Trophoblast cell (in vitro differentiated cells and primary cell): Measurements from ENCODE around the gene ARHGAP26.
"Not testable (repeated sequence)": the region's sequence is repeated elsewhere in the genome, so short reads cannot be mapped to it uniquely, and the experiment has no call there.

ENCODE experiments used
- DNase-seq, 2 donors: peaks; one replicate each; pipeline ENCODE4 v3.0.0-alpha.2; 2016
- H2AFZ ChIP-seq: 2 replicates; pipeline ENCODE4 v1.6.1; 2013; ENCODE audit warnings: low read length, moderate library complexity, mild to moderate bottlenecking; ENCODE audit not compliant: insufficient read depth, poor library complexity
- H2AK5ac ChIP-seq: 2 replicates; pipeline ENCODE4 v1.6.1; 2013; ENCODE audit warnings: mild to moderate bottlenecking, low read length
- H2BK120ac ChIP-seq: 2 replicates; pipeline ENCODE4 v1.6.1; 2013; ENCODE audit warnings: low read length, mild to moderate bottlenecking, moderate library complexity; ENCODE audit not compliant: insufficient read depth, poor library complexity
- H2BK12ac ChIP-seq: 2 replicates; pipeline ENCODE4 v1.6.1; 2013; ENCODE audit warnings: mild to moderate bottlenecking, low read length, moderate library complexity
- H2BK5ac ChIP-seq: 2 replicates; pipeline ENCODE4 v1.6.1; 2013; ENCODE audit warnings: low read length, low read depth, moderate library complexity, mild to moderate bottlenecking; ENCODE audit not compliant: poor library complexity
- H3K14ac ChIP-seq: 2 replicates; pipeline ENCODE4 v1.6.1; 2013; ENCODE audit warnings: mild to moderate bottlenecking, low read length
- H3K18ac ChIP-seq: 2 replicates; pipeline ENCODE4 v1.6.1; 2013; ENCODE audit warnings: mild to moderate bottlenecking, low read length
- H3K23ac ChIP-seq: 2 replicates; pipeline ENCODE4 v1.6.1; 2013; ENCODE audit warnings: low read length
- H3K27ac ChIP-seq: 2 replicates; pipeline ENCODE4 v1.5.1; 2013; ENCODE audit warnings: low read depth, mild to moderate bottlenecking, inconsistent platforms, low read length, moderate library complexity
- H3K27me3 ChIP-seq: 2 replicates; pipeline ENCODE4 v1.6.1; 2013; ENCODE audit warnings: inconsistent platforms, mild to moderate bottlenecking, low read length, moderate library complexity; ENCODE audit not compliant: insufficient read depth
- H3K36me3 ChIP-seq, 2 experiments: 1 replicate in 1 of 2; 2 replicates in 1 of 2; pipeline ENCODE4 v1.6.1; 2013; ENCODE audit warnings: low read length in 2 of 2, mild to moderate bottlenecking in 2 of 2, moderate library complexity in 1 of 2; ENCODE audit not compliant: insufficient read depth in 2 of 2, control insufficient read depth in 1 of 2
- H3K4ac ChIP-seq: 2 replicates; pipeline ENCODE4 v1.6.1; 2013; ENCODE audit warnings: low read depth, mild to moderate bottlenecking, low read length, moderate library complexity
- H3K4me1 ChIP-seq, 2 experiments: 1 replicate in 1 of 2; 2 replicates in 1 of 2; pipeline ENCODE4 v1.6.1; 2013; ENCODE audit warnings: low read length in 2 of 2, mild to moderate bottlenecking in 2 of 2, moderate library complexity in 1 of 2; ENCODE audit not compliant: insufficient read depth in 2 of 2, control insufficient read depth in 1 of 2
- H3K4me2 ChIP-seq: 2 replicates; pipeline ENCODE4 v1.6.1; 2013; ENCODE audit warnings: inconsistent platforms, mild to moderate bottlenecking, low read length, moderate library complexity
- H3K4me3 ChIP-seq: 2 replicates; pipeline ENCODE4 v1.5.1; 2013; ENCODE audit warnings: mild to moderate bottlenecking, low read depth, low read length, inconsistent platforms
- H3K79me1 ChIP-seq: one replicate; pipeline ENCODE4 v1.6.1; 2013; ENCODE audit warnings: low read length
- H3K79me2 ChIP-seq: 2 replicates; pipeline ENCODE4 v1.6.1; 2013; ENCODE audit warnings: low read length, mild to moderate bottlenecking; ENCODE audit not compliant: control insufficient read depth, insufficient read depth, poor library complexity
- H3K9ac ChIP-seq: 2 replicates; pipeline ENCODE4 v1.6.1; 2013; ENCODE audit warnings: mild to moderate bottlenecking, low read length
- H3K9me3 ChIP-seq: 2 replicates; pipeline ENCODE4 v1.6.1; 2013; ENCODE audit warnings: low read depth, mild to moderate bottlenecking, control low read depth, inconsistent platforms, low read length; ENCODE audit not compliant: insufficient read depth
- H4K12ac ChIP-seq: 2 replicates; pipeline ENCODE4 v1.6.1; 2013; ENCODE audit warnings: low read depth, mild to moderate bottlenecking, low read length, moderate library complexity
- H4K8ac ChIP-seq: 2 replicates; pipeline ENCODE4 v1.6.1; 2013; ENCODE audit warnings: low read depth, mild to moderate bottlenecking, low read length, moderate library complexity
- H4K91ac ChIP-seq: one replicate; pipeline ENCODE4 v1.6.1; 2013; ENCODE audit warnings: low read depth, mild to moderate bottlenecking, low read length, moderate library complexity
- WGBS: extraction: QIAGEN DNeasy Blood & Tissue Kit; methylation state at CpG from one replicate; pipeline ENCODE4 v1.1.7; 2013; ENCODE audit warnings: missing lambda C conversion rate; ENCODE audit not compliant: insufficient read length, insufficient coverage; ENCODE audit errors: extremely low coverage; 5-methylcytosine and 5-hydroxymethylcytosine counted together

Gene ARHGAP26

GRCh38 chr5:142989270-142989669 lies 219.1 kb downstream of the ARHGAP26 start:
- not testable (repeated sequence) for H2BK5ac ChIP-seq, H3K36me3 ChIP-seq, H3K23ac ChIP-seq, H3K4me3 ChIP-seq, H3K27ac ChIP-seq, H4K12ac ChIP-seq, H3K4ac ChIP-seq, H3K9ac ChIP-seq, H4K8ac ChIP-seq, H3K18ac ChIP-seq, H3K79me2 ChIP-seq, H3K4me1 ChIP-seq, H2BK120ac ChIP-seq, H2AK5ac ChIP-seq, H4K91ac ChIP-seq, H3K14ac ChIP-seq, H3K27me3 ChIP-seq, H2BK12ac ChIP-seq, DNase-seq, H3K9me3 ChIP-seq, H2AFZ ChIP-seq, H3K79me1 ChIP-seq, H3K4me2 ChIP-seq
- no CpG with 5 or more reads among the region's 1 CpG for WGBS

GRCh38 chr5:142990073-142990472 lies 219.9 kb downstream of the ARHGAP26 start:
- not testable (repeated sequence) for H3K79me1 ChIP-seq, H2BK5ac ChIP-seq, H3K18ac ChIP-seq, H3K27me3 ChIP-seq, H4K8ac ChIP-seq, H2AK5ac ChIP-seq, H3K9ac ChIP-seq, H3K4me3 ChIP-seq, H4K91ac ChIP-seq, H3K14ac ChIP-seq, H3K4me1 ChIP-seq, H2BK120ac ChIP-seq, H4K12ac ChIP-seq, H2AFZ ChIP-seq, H3K36me3 ChIP-seq, H3K9me3 ChIP-seq, DNase-seq, H3K23ac ChIP-seq, H3K4me2 ChIP-seq, H3K79me2 ChIP-seq, H2BK12ac ChIP-seq, H3K4ac ChIP-seq, H3K27ac ChIP-seq
- no CpG with 5 or more reads among the region's 8 CpGs for WGBS

- H4K8ac ChIP-seq, result no peak overlapping the region
- H3K4me1 ChIP-seq, result no peaks in the 10 kb centered on the region
- no peak overlapping the region for H2BK5ac ChIP-seq
- H3K4me3 ChIP-seq, result no peak overlapping the region
- no peak for DNase-seq
- H3K14ac ChIP-seq, result no peak overlapping the region
- H2BK120ac ChIP-seq, result no peak overlapping the region
- no peak overlapping the region for H3K9ac ChIP-seq
- no peak overlapping the region for H4K91ac ChIP-seq
- H2BK12ac ChIP-seq, result no peak overlapping the region
- no peak overlapping the region for H3K27ac ChIP-seq
- no peak overlapping the region for H3K4ac ChIP-seq
- H4K12ac ChIP-seq, result no peak overlapping the region
- WGBS, result no CpG with 5 or more reads among the region's 2 CpGs
- H3K4me2 ChIP-seq, result no peak overlapping the region
- no peaks in the 10 kb centered on the region for H3K27me3 ChIP-seq
- H3K18ac ChIP-seq, result no peak overlapping the region
- peaks cover 5% of the 10 kb centered on the region for H3K9me3 ChIP-seq
- H2AK5ac ChIP-seq, result no peak overlapping the region
- H3K79me1 ChIP-seq, result no peaks in the 10 kb centered on the region
- H2AFZ ChIP-seq, result no peak overlapping the region
- H3K23ac ChIP-seq, result no peak overlapping the region
- H3K79me2 ChIP-seq, result no peaks in the 10 kb centered on the region
- H3K36me3 ChIP-seq, result no peaks in the 10 kb centered on the region
Measured at GRCh38 chr5:142994218-142994617, 224.0 kb downstream of the ARHGAP26 start.

GRCh38 chr5:142995621-142996020 lies 225.4 kb downstream of the ARHGAP26 start:
- H3K27me3 ChIP-seq, H4K12ac ChIP-seq, H3K18ac ChIP-seq, H2BK120ac ChIP-seq, H3K4ac ChIP-seq, H3K4me2 ChIP-seq, H3K4me1 ChIP-seq, H3K4me3 ChIP-seq, H3K9me3 ChIP-seq, H3K27ac ChIP-seq, H3K23ac ChIP-seq, H2AFZ ChIP-seq, H3K79me2 ChIP-seq, H2BK12ac ChIP-seq, H3K14ac ChIP-seq, DNase-seq, H4K91ac ChIP-seq, H3K79me1 ChIP-seq, H3K36me3 ChIP-seq, H2BK5ac ChIP-seq, H4K8ac ChIP-seq, H3K9ac ChIP-seq, H2AK5ac ChIP-seq: not testable (repeated sequence)

- Histone ChIP-seq H3K9ac (no peak overlapping the region), H3K79me2 (no peaks in the 10 kb centered on the region), H4K8ac (no peak overlapping the region), H3K27me3 (no peaks in the 10 kb centered on the region), H3K4ac (no peak overlapping the region), H2BK120ac (no peak overlapping the region), H3K4me2 (no peak overlapping the region), H3K14ac (no peak overlapping the region), H3K36me3 (no peaks in the 10 kb centered on the region), H2AFZ (no peak overlapping the region), H3K27ac (no peak overlapping the region), H4K91ac (no peak overlapping the region), H2AK5ac (no peak overlapping the region), H3K18ac (no peak overlapping the region), H3K23ac (no peak overlapping the region), H3K4me1 (no peaks in the 10 kb centered on the region), H4K12ac (no peak overlapping the region), H3K9me3 (no peaks in the 10 kb centered on the region), H3K79me1 (no peaks in the 10 kb centered on the region), H2BK5ac (no peak overlapping the region), H2BK12ac (no peak overlapping the region), H3K4me3 (no peak overlapping the region)
- DNase-seq, result no peak
- WGBS, result no CpG with 5 or more reads among the region's 1 CpG
Measured at GRCh38 chr5:142997591-142997990, 227.4 kb downstream of the ARHGAP26 start.
